Measurements from ENCODE around the gene ARHGAP10.

- TF ChIP-seq CTCF (conservative IDR thresholded peaks at IDR 0.05; ENCODE audit: low read depth, low read length) (no peak), EZH2 (IDR thresholded peaks at IDR 0.05; ENCODE audit: low read length, unreplicated experiment) (no peak)
Measured at GRCh38 chr4:147933779-147934178, 201.9 kb downstream of the ARHGAP10 start.
